ENCODE measurements around the gene SFR1.
A peak's percentile ranks its signal among the peaks of the same experiment; 100 is the strongest.

Gene SFR1

GRCh38 chr10:104103956-104104355 lies 18.0 kb upstream of the SFR1 start:
- no peak overlapping the region for H3K4me2 ChIP-seq (ENCODE audit: low read length)
- H2AFZ ChIP-seq (ENCODE audit: low read depth, low read length) = no peak overlapping the region
- no peaks in the 10 kb centered on the region for H3K79me2 ChIP-seq (ENCODE audit: low read length)
- H3K36me3 ChIP-seq (replicated peaks; ENCODE audit: low read depth, low read length) = no peaks in the 10 kb centered on the region
- no peak overlapping the region for H3K9ac ChIP-seq (ENCODE audit: low read length)
- no peaks in the 10 kb centered on the region for H3K9me3 ChIP-seq (ENCODE audit: insufficient read depth, low read length)
- no peaks in the 10 kb centered on the region for H3K27me3 ChIP-seq (ENCODE audit: low read depth, low read length)
- no peaks in the 10 kb centered on the region for H4K20me1 ChIP-seq (ENCODE audit: insufficient read depth, low read length)
- no peak for TF ChIP-seq EZH2phosphoT487 (IDR thresholded peaks at IDR 0.05; ENCODE audit: low read depth)
- TF ChIP-seq CTCF (IDR thresholded peaks at IDR 0.05; ENCODE audit: low read depth, low read length) = no peak
- H3K4me1 ChIP-seq (ENCODE audit: low read length) = no peaks in the 10 kb centered on the region
- H3K4me3 ChIP-seq (ENCODE audit: low read length) = no peak overlapping the region
- H3K27ac ChIP-seq (ENCODE audit: low read length) = no peak overlapping the region

- Histone ChIP-seq H3K4me2 (ENCODE audit: low read length) (no peak overlapping the region), H3K4me3 (ENCODE audit: low read length) (no peak overlapping the region), H3K36me3 (replicated peaks; ENCODE audit: low read depth, low read length) (no peaks in the 10 kb centered on the region), H3K4me1 (ENCODE audit: low read length) (peaks cover under 1% of the 10 kb centered on the region; the same call in 1 of the 2 replicates), H3K27me3 (ENCODE audit: low read depth, low read length) (no peaks in the 10 kb centered on the region), H3K79me2 (ENCODE audit: low read length) (no peaks in the 10 kb centered on the region), H3K9ac (ENCODE audit: low read length) (no peak overlapping the region), H3K9me3 (ENCODE audit: insufficient read depth, low read length) (no peaks in the 10 kb centered on the region), H2AFZ (ENCODE audit: low read depth, low read length) (no peak overlapping the region), H4K20me1 (ENCODE audit: insufficient read depth, low read length) (no peaks in the 10 kb centered on the region), H3K27ac (ENCODE audit: low read length) (no peak overlapping the region)
- TF ChIP-seq CTCF (IDR thresholded peaks at IDR 0.05; ENCODE audit: low read depth, low read length) = no peak
- TF ChIP-seq EZH2phosphoT487 (IDR thresholded peaks at IDR 0.05; ENCODE audit: low read depth) = no peak
These were observed 17.6 kb upstream of the SFR1 start for GRCh38 chr10:104104418-104104817.

GRCh38 chr10:104104926-104105325 lies 17.0 kb upstream of the SFR1 start:
- no peak overlapping the region for H3K27ac ChIP-seq (ENCODE audit: low read length)
- no peaks in the 10 kb centered on the region for H3K27me3 ChIP-seq (ENCODE audit: low read depth, low read length)
- no peaks in the 10 kb centered on the region for H3K9me3 ChIP-seq (ENCODE audit: insufficient read depth, low read length)
- no peaks in the 10 kb centered on the region for H3K79me2 ChIP-seq (ENCODE audit: low read length)
- TF ChIP-seq EZH2phosphoT487 (IDR thresholded peaks at IDR 0.05; ENCODE audit: low read depth) (no peak), CTCF (IDR thresholded peaks at IDR 0.05; ENCODE audit: low read depth, low read length) (no peak)
- no peaks in the 10 kb centered on the region for H3K36me3 ChIP-seq (replicated peaks; ENCODE audit: low read depth, low read length)
- H4K20me1 ChIP-seq (ENCODE audit: insufficient read depth, low read length) = no peaks in the 10 kb centered on the region
- no peak overlapping the region for H3K4me3 ChIP-seq (ENCODE audit: low read length)
- H3K4me1 ChIP-seq (ENCODE audit: low read length) = peaks cover 5% of the 10 kb centered on the region
- H3K9ac ChIP-seq (ENCODE audit: low read length) = no peak overlapping the region
- no peak overlapping the region for H2AFZ ChIP-seq (ENCODE audit: low read depth, low read length)
- no peak overlapping the region for H3K4me2 ChIP-seq (ENCODE audit: low read length)

- Histone ChIP-seq H2AFZ (ENCODE audit: low read depth, low read length) (no peak overlapping the region), H3K4me2 (ENCODE audit: low read length) (peak overlapping the region; percentile 52), H3K27me3 (ENCODE audit: low read depth, low read length) (no peaks in the 10 kb centered on the region), H3K79me2 (ENCODE audit: low read length) (no peaks in the 10 kb centered on the region), H4K20me1 (ENCODE audit: insufficient read depth, low read length) (no peaks in the 10 kb centered on the region), H3K9ac (ENCODE audit: low read length) (no peak overlapping the region), H3K9me3 (ENCODE audit: insufficient read depth, low read length) (no peaks in the 10 kb centered on the region), H3K4me1 (ENCODE audit: low read length) (peaks cover 20% of the 10 kb centered on the region), H3K36me3 (replicated peaks; ENCODE audit: low read depth, low read length) (no peaks in the 10 kb centered on the region), H3K4me3 (ENCODE audit: low read length) (no peak overlapping the region), H3K27ac (ENCODE audit: low read length) (no peak overlapping the region)
- TF ChIP-seq EZH2phosphoT487 (IDR thresholded peaks at IDR 0.05; ENCODE audit: low read depth) (no peak), CTCF (IDR thresholded peaks at IDR 0.05; ENCODE audit: low read depth, low read length) (no peak)
These were observed 11.9 kb upstream of the SFR1 start for GRCh38 chr10:104109908-104110662.
